ENCODE data around the gene TSNAX.

Gene TSNAX

GRCh38 chr1:231518485-231519034 lies 9.9 kb upstream of the TSNAX start:
- in situ Hi-C loops (cut with HindIII; ENCODE audit: low sequenced_read_pairs): no loop called here

DNA sequence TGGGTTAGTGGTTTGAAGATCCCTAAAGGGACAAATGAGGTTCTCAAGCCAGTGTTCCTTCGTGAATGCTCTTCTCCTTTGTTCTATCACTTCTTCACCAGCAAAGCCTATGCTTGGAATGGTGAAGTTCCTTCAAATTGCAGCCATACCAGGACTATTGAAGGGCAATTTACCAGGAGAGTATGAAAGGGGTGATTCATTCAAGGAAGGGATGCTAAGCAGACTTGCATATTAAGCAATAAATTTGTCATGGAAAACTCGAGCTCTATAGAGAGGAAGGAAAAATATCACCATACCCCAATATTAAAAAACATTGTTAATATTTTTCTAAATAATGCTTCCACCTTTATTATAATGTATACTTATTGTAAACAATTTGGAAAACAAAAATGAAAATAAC lies 9.3 kb upstream of the TSNAX start:
- in situ Hi-C loops (cut with HindIII; ENCODE audit: low sequenced_read_pairs): no loop called here

GRCh38 chr1:231522038-231522437 lies 6.4 kb upstream of the TSNAX start:
- in situ Hi-C loops (cut with HindIII; ENCODE audit: low sequenced_read_pairs): no loop called here

DNA sequence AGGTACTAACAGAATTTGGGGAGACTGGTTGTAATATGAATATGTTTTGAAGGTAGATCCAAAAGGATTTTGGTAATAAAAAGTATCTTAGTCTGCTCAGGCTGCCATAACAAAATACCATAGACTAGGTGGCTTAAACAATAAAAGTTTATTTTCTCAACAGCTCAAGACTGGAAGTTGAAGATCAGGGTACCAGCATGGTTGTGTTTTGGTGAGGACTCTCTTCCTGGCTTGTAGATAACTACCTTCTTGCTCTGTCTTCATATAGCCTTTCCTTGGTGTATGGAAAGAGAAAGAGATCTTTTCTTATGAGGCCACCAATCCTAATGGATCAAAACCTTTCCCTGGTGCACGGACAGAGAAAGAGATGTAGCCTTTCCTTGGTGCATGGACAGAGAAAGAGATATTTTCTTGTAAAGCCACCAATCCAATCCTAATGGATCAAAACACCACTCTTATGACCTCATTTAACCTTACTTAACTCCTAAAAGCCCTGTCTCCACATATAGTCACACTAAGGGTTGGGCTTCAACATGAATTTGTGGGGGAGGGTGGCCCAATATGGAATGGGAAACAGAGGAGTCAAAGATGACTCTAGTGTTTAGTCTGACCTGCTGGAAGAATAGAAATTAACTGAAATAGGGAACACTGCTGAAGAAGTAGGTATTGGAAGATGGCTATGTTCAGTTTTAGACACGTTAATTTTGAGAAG lies 5.4 kb upstream of the TSNAX start:
- in situ Hi-C loops (cut with HindIII; ENCODE audit: low sequenced_read_pairs): no loop called here

- in situ Hi-C loops (cut with HindIII; ENCODE audit: low sequenced_read_pairs): no loop called here
Observed at GRCh38 chr1:231523816-231524215, 4.7 kb upstream of the TSNAX start.

DNA sequence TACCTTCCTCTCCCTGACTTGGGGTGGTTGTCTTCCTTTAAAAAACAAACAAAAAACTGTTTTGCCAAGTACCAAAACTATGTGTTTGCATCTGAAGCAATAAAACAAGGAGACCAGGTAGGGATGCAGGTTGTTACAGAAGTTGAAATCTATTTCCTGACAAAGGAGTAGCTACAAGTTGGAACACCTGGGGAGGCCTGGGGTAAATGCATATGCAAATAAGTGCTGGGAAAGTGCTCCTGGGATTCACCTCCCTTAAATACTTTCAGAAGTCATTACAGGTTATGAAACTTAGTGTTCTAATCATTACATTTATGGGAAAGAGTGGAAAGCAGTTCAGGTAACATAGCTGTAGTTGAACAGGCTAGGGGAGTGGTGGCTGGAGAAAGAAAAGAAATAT lies 1.9 kb upstream of the TSNAX start:
- in situ Hi-C loops (cut with HindIII; ENCODE audit: low sequenced_read_pairs): no loop called here

GRCh38 chr1:231527586-231528171 lies 790 bp upstream of the TSNAX start:
- in situ Hi-C loops (cut with HindIII; ENCODE audit: low sequenced_read_pairs): no loop called here

- in situ Hi-C loops (cut with HindIII; ENCODE audit: low sequenced_read_pairs): no loop called here
Observed at GRCh38 chr1:231533240-231533639, 4.8 kb downstream of the TSNAX start.

GRCh38 chr1:231534703-231535159 lies 6.3 kb downstream of the TSNAX start:
- in situ Hi-C loops (cut with HindIII; ENCODE audit: low sequenced_read_pairs): no loop called here

- in situ Hi-C loops (cut with HindIII; ENCODE audit: low sequenced_read_pairs): no loop called here
Observed at GRCh38 chr1:231536099-231536498, 7.6 kb downstream of the TSNAX start.

DNA sequence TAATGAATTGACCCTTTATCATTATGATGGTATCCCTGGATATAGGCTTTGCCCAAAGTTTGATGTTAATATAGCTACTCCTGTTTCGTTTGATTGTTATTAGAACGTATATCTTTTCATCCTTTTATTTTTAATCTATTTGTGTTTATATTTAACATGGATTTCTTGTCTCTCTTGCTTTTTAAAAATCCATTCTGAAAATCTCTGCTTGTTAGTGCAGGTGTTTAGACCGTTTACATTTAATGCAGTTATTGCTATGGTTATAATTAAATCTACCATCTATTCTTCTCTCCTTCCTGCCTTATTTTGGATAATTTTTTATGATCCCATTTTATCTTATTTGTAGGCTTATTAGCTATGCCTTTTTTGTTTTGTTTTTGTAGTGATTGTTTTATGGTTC lies 12.4 kb downstream of the TSNAX start:
- in situ Hi-C loops (cut with HindIII; ENCODE audit: low sequenced_read_pairs): no loop called here

DNA sequence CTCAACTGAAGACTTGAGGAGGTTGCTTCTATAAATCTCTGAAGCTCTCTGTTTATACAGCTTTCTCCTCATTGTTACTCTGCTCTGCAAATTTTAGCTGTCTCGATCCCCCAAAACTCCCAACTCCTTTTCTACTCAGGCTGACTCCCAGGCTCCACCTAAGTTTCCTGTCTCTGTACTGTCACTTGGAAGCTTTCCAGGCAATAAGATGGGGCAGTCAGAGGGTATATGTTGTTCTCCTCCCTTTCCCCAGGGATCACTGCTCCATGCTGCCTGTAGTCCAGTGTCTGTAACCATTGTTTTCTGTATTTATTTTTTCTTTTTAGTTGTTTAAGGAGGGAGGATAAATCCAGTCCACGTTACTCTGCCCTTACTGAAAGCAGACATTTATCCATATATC lies 13.4 kb downstream of the TSNAX start:
- in situ Hi-C loops (cut with HindIII; ENCODE audit: low sequenced_read_pairs): no loop called here

DNA sequence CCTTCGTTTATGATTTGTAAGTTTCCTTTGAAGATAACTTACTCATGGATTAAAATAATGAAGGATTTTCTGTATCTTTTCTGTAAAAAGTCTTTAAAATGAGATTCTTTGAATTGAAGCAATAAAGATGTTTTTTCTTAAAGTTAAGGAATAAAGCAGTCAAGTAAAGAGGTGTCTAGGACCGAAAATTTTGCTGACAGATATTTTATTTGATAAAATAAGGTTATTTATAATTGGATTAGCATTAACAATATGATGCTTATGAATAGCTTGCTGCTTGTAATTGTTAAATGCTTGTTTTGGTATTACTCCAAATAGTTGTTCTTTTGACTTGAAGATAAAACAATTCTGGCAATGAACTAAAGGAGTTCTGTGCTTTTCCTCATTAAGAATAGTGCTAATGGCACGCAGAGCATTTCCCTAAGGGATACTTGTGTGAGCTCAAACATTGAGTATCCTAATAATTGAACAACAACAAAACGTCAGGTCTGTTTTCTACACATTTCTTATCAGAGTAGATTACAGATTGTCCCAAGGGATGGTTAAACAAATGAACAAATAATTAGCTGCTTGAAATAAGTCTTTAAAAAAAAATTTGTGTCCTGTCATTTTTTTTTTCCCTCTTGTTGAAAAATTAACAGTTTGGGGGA lies 16.6 kb downstream of the TSNAX start:
- in situ Hi-C loops (cut with HindIII; ENCODE audit: low sequenced_read_pairs): no loop called here

DNA sequence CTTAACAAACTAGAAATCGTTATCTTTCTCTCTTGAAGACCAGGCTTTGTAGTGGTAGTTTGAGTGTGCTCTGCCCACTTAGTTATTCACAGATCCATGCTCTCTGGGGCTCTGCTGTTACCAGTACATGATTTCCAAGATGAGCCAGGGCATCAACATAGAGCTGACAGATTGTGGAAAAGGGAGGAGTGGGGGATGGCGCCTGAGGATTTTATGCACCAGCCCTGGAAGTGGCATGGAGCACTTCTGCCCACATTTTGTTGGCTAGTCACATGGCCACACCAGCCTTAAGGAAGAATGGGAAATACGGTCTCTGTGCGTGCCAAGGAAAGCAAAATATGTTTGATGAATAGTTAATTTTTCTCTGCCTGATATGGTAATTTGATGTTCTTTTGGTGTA lies 18.2 kb downstream of the TSNAX start:
- in situ Hi-C loops (cut with HindIII; ENCODE audit: low sequenced_read_pairs): no loop called here

- in situ Hi-C loops (cut with HindIII; ENCODE audit: low sequenced_read_pairs): no loop called here
Observed at GRCh38 chr1:231549733-231550447, 21.4 kb downstream of the TSNAX start.

DNA sequence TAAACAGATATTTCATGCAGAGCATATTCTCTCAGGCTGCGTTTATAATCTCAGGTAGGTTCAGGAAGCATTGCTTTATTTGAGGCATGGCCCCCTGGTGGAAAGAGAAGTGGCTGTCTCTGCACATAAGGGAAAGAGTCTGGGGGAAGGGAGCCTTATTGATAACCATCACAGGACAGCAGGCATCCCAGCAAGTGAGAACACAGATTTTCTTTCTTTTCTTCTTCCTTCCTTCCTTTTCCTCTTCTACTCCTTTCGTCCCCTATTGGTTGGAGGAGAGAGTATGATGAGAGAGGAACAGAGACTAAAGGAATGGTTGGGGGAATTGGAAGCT lies 21.9 kb downstream of the TSNAX start:
- in situ Hi-C loops (cut with HindIII; ENCODE audit: low sequenced_read_pairs): no loop called here

DNA sequence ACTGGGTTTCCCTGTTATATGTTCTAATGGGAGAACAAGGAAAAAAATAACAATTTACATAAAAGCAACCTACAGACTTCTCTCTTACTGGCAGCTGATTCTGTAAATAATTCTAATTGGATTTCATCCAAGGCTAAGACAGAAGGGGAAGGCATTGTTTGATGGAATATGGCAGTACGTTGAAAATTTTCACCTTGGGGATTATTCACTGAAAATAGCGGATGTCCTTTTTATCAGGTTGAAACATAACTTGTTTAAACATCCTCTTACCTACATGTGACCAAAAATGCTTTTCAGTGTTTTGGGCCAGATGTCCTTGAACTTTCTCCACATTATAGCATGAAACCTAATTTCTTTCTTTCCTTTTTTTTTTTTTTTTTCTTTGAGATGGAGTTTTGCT lies 24.9 kb downstream of the TSNAX start:
- in situ Hi-C loops (cut with HindIII; ENCODE audit: low sequenced_read_pairs): no loop called here

DNA sequence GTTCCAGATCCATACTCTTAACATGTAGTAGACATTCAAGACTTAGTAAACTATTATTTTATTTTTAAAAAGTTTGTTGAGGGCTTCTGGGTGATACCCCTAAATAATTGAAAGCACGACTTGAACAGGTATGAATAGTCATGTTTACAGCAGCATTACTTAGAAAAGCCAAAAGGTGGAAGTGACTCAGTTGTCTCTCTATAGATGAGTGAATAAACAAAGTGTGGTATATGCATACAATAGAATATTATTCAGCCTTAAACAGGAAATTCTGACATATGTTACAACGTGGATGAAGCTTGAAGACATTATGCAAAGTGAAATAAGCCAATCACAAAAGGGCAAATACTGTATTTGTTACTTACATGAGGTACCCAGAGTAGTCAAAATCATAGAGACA lies 26.5 kb downstream of the TSNAX start:
- in situ Hi-C loops (cut with HindIII; ENCODE audit: low sequenced_read_pairs): no loop called here

- in situ Hi-C loops (cut with HindIII; ENCODE audit: low sequenced_read_pairs): no loop called here
Observed at GRCh38 chr1:231557411-231557810, 28.9 kb downstream of the TSNAX start.

- in situ Hi-C loops (cut with HindIII; ENCODE audit: low sequenced_read_pairs): no loop called here
Observed at GRCh38 chr1:231557898-231558707, 29.6 kb downstream of the TSNAX start.

DNA sequence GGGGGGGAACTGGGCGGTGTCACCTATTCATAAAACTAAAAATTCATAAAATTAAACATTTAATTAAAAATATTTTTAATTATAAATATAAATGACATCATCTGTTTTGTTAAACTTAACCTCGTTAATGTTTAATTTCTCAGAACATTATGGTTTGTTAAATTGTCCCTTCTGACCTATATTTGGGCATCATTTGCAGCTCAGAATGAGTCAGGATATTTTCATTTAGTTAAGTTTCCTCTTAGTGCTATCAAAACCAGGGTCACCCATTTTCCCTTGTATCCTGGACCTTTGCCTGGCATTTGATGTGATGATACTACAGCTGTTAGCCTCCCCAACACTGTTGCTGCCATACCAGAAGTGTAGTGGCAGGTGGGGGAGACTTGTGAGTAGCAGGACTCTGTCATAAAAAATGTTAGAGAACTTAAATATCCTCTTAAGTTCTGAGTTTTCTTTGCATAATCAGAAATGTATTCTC lies 30.3 kb downstream of the TSNAX start:
- in situ Hi-C loops (cut with HindIII; ENCODE audit: low sequenced_read_pairs): no loop called here
